Ishikawa (cell line): ENCODE results near the gene ZBTB20.

Experiments used
- CEBPB ChIP-seq: IDR thresholded peaks from 2 replicates; pipeline ENCODE4 v1.6.1; 2012
- CREB1 ChIP-seq: IDR thresholded peaks from 2 replicates; pipeline ENCODE4 v1.6.1; 2012; ENCODE audit warnings: low read depth
- EGR1 ChIP-seq: IDR thresholded peaks from 2 replicates; pipeline ENCODE4 v1.6.1; 2012
- EP300 ChIP-seq: IDR thresholded peaks from 2 replicates; pipeline ENCODE4 v1.6.1; 2012; ENCODE audit warnings: borderline replicate concordance
- FOXM1 ChIP-seq: IDR thresholded peaks from 2 replicates; pipeline ENCODE4 v1.6.1; 2012; ENCODE audit warnings: low read depth, borderline replicate concordance
- NFIC ChIP-seq: IDR thresholded peaks from 2 replicates; pipeline ENCODE4 v1.6.1; 2012
- RAD21 ChIP-seq: IDR thresholded peaks from 2 replicates; pipeline ENCODE4 v1.6.1; 2012; ENCODE audit warnings: low read depth
- TAF1 ChIP-seq: IDR thresholded peaks from 2 replicates; pipeline ENCODE4 v1.6.1; 2012; ENCODE audit warnings: low read depth, mild to moderate bottlenecking
- TCF12 ChIP-seq: IDR thresholded peaks from 2 replicates; pipeline ENCODE4 v1.6.1; 2012; ENCODE audit warnings: low read depth
- TEAD4 ChIP-seq: IDR thresholded peaks from 2 replicates; pipeline ENCODE4 v1.6.1; 2012
- YY1 ChIP-seq: IDR thresholded peaks from 2 replicates; pipeline ENCODE4 v1.6.1; 2012; ENCODE audit warnings: low read depth
- ZBTB7A ChIP-seq: IDR thresholded peaks from 2 replicates; pipeline ENCODE4 v1.6.1; 2012; ENCODE audit warnings: low read depth
- TF ChIP-seq, protein P1 (sequence below): IDR thresholded peaks from 2 replicates; pipeline ENCODE4 v1.6.1; 2012
- TF ChIP-seq, protein P2 (sequence below): IDR thresholded peaks from 2 replicates; pipeline ENCODE4 v1.6.1; 2012; ENCODE audit warnings: low read depth, mild to moderate bottlenecking
- TF ChIP-seq, protein P3 (sequence below): IDR thresholded peaks from 2 replicates; pipeline ENCODE4 v1.6.1; 2012

The ZBTB20 gene

DNA sequence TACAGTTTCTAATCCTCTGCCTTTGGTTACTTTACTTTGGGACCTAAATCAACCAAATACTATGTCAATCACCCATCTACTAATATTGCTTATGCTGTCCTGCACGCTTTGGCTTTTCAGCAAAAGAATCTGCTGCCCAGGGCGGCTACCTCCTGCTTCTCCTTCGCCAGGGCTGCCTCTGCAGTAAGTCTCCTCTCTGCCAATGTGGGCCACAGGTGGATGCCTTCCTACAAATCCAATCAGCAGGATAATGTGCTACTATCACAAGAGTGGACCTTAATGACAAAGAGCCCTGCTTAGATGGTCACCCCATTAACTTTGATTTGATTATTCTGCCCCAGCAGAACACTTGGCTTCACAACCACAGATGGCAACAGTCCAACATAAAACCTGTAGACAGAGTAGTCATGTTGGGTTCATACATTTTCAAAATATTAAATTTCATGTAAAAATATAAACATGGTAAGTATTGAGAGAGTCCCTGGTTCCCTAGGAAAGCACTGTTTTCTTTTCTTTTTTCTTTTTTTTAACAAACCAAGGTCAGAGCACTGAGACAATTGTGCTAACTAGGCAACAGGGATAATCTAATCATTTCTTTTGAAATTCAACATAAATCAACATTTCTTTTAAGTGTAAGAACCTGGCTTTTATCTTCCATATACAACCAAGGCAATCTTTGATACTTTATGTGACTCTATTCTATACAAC, 298.3 kb downstream of the ZBTB20 start:
- TF ChIP-seq TAF1 (no peak), TCF12 (no peak), FOXM1 (no peak), NFIC (no peak), EP300 (no peak), EGR1 (no peak), CEBPB (no peak), ZBTB7A (no peak), YY1 (no peak), TEAD4 (no peak), CREB1 (no peak), RAD21 (no peak)
- TF ChIP-seq, protein P1, sequence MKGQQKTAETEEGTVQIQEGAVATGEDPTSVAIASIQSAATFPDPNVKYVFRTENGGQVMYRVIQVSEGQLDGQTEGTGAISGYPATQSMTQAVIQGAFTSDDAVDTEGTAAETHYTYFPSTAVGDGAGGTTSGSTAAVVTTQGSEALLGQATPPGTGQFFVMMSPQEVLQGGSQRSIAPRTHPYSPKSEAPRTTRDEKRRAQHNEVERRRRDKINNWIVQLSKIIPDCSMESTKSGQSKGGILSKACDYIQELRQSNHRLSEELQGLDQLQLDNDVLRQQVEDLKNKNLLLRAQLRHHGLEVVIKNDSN: no peak
- TF ChIP-seq, protein P2, sequence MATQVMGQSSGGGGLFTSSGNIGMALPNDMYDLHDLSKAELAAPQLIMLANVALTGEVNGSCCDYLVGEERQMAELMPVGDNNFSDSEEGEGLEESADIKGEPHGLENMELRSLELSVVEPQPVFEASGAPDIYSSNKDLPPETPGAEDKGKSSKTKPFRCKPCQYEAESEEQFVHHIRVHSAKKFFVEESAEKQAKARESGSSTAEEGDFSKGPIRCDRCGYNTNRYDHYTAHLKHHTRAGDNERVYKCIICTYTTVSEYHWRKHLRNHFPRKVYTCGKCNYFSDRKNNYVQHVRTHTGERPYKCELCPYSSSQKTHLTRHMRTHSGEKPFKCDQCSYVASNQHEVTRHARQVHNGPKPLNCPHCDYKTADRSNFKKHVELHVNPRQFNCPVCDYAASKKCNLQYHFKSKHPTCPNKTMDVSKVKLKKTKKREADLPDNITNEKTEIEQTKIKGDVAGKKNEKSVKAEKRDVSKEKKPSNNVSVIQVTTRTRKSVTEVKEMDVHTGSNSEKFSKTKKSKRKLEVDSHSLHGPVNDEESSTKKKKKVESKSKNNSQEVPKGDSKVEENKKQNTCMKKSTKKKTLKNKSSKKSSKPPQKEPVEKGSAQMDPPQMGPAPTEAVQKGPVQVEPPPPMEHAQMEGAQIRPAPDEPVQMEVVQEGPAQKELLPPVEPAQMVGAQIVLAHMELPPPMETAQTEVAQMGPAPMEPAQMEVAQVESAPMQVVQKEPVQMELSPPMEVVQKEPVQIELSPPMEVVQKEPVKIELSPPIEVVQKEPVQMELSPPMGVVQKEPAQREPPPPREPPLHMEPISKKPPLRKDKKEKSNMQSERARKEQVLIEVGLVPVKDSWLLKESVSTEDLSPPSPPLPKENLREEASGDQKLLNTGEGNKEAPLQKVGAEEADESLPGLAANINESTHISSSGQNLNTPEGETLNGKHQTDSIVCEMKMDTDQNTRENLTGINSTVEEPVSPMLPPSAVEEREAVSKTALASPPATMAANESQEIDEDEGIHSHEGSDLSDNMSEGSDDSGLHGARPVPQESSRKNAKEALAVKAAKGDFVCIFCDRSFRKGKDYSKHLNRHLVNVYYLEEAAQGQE: no peak
- TF ChIP-seq, protein P3, sequence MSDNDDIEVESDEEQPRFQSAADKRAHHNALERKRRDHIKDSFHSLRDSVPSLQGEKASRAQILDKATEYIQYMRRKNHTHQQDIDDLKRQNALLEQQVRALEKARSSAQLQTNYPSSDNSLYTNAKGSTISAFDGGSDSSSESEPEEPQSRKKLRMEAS: no peak

DNA sequence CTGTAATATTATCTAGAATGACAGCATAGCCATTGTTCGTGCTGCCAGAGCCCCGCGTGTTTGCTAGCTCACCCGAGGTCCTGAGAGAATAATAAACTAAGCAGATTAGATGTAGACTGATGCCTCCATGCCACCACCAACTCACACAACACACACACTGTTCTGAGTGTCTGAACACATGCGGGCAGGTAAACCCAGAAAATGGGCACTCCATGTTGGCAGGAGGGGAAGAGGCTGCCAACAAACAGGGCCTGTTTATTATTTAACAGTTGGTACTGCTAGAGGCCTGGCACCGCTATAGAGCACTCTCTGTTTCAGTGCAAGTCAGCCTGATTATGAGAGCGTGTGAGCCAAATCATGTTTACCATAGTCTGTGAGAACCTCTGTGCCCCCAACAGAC, 299.0 kb downstream of the ZBTB20 start:
- TF ChIP-seq CEBPB: no peak
- TF ChIP-seq YY1: no peak
- TF ChIP-seq ZBTB7A: no peak
- TF ChIP-seq, protein P3: no peak
- TF ChIP-seq TAF1: no peak
- no peak for TF ChIP-seq TEAD4
- no peak for TF ChIP-seq FOXM1
- TF ChIP-seq CREB1: no peak
- no peak for TF ChIP-seq NFIC
- TF ChIP-seq TCF12: no peak
- TF ChIP-seq EGR1: no peak
- TF ChIP-seq, protein P2: no peak
- no peak for TF ChIP-seq RAD21
- TF ChIP-seq EP300: no peak
- TF ChIP-seq, protein P1: no peak

DNA sequence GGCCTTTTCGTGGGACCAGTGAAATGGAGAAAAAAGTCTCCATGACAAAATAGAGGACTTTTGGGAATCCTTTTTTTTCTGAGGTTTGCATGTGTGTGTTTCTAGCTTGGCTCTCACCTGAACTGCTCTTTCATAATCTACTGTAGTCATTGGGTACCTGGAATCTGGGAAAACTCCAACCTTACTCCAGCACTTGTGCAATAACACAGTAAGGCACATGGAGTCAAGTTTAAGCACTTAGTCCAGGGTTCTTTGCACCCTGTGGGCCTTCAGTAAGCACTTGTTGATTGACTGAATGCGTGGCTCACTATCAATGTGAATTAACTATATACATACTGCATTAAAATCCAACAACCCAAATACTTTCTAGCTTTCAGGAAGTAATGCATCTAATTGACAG, 299.5 kb downstream of the ZBTB20 start:
- no peak for TF ChIP-seq TCF12
- no peak for TF ChIP-seq YY1
- no peak for TF ChIP-seq EP300
- TF ChIP-seq NFIC: no peak
- no peak for TF ChIP-seq ZBTB7A
- TF ChIP-seq TEAD4: no peak
- TF ChIP-seq, protein P2: no peak
- no peak for TF ChIP-seq EGR1
- TF ChIP-seq, protein P3: no peak
- no peak for TF ChIP-seq RAD21
- no peak for TF ChIP-seq CEBPB
- TF ChIP-seq FOXM1: no peak
- no peak for TF ChIP-seq CREB1
- no peak for TF ChIP-seq TAF1
- TF ChIP-seq, protein P1: no peak

DNA sequence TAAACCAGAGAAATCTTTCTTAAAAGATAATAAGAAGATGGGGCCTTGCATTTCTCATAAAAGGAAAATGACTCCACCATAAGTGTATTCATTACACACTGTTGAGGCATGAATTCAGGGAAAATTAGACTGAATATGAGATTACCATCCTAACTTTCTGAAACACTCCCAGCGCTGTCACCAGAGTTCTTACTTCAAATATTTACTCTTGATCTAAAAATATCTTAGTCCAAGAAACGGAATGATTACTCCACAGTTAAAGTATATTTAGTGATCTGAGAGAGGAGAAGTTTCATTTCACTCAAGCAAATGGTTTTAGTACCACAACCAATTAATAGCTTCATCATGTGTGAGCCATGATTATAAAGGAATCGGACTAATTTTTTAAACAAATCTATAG, 300.3 kb downstream of the ZBTB20 start:
- no peak for TF ChIP-seq TCF12
- TF ChIP-seq CREB1: no peak
- TF ChIP-seq CEBPB: no peak
